SKM-1 (cell line): ENCODE results near the gene LANCL1.

Source experiments
- DNase-seq: peaks from one replicate; lab custom pipeline; 2025; ENCODE audit not compliant: unreplicated experiment; lab: John Stamatoyannopoulos, UW

The LANCL1 gene

DNA sequence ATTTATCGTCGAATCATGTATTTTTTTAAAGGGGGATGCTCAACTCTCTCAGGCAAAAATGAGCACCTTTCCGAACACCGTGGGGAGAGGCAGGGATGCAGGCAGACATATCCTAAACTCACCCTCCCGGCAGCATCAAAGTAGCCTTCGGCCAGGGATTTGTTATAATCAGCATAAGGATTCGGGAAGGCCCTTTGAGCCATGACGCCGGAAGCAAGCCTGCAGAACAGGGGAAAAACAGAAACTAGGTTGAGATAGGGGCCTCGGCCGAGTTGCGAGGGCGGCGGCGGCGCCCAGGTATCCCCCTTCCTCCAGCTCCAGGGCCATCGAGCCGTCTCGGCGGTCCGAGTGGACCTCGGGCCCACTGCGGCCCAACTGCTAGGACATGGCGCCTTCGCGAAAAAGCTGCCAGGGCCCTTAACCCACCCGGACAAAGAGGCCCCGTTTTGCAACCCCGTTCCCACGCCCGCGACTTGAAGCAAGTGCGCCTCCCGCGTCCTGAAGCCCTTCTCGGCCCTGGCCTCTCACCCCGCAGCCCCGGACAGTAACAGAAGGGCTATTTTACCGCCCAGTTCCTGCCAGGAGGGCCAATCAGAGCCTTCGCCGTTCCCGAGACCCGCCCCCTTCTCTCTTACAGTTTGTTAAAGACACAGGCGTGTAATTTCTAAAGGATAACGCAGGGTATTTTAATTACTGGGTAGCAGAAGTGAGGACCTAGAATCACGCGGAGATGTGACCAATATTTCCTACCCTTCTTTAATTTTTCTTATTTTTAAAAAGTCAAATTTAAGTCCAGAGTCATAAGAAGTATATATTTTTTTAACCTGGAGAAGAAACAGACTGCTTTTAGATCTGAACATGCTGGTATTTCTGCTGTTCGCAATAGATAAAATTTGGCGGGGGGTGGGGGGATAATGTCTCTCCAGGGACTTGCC lies at the start of gene LANCL1:
Gene LANCL1, minus strand, starts transcription at position 566 of the 935 bp plus-strand sequence. Its CDS starts 363 bp downstream, at position 203.
- peak; percentile 75 for DNase-seq

- DNase-seq = no peak
Measured at GRCh38 chr2:210524533-210524932, 48.0 kb upstream of the LANCL1 start.

- DNase-seq = no peak
Measured at GRCh38 chr2:210523650-210524289, 47.2 kb upstream of the LANCL1 start.

DNA sequence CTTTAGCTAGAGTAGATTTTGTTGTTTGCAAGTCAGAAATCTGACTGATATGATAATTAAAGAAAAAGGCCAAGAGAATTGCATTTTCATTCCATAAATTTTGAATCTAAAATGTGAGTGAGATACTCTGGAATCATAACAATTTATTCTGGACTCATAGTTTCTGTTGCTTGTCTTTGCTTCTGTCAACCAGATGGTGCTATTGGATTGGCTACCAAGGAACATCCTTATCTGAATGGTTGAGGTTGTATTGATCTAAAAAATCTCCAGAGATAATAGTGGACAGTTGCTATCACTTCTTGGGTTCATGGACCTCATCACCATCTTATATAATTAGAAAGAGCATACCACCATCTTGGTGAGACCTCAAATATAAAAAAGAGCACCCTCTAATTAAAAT lies 45.8 kb upstream of the LANCL1 start:
- DNase-seq = no peak

- no peak for DNase-seq
Measured at GRCh38 chr2:210519594-210519993, 43.0 kb upstream of the LANCL1 start.

DNA sequence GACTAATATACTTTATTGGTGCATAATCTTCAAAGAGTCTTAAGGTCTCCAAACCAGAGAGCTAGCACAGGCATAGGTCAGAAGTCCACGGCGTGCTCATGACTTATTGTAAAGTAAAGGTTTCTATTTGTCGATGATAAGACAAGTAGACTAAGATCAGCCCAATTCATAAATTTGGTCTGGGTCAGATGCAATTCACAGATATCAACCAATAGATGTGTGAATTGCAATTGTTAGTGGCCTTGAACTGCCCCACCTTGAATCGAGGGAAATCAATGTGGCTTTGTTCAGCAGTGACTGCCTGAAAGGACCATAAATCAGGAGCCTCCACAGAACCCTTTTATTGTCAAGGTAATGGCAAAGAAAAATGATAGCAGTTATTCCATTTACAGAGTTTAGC lies 40.7 kb upstream of the LANCL1 start:
- no peak for DNase-seq

- no peak for DNase-seq
Measured at GRCh38 chr2:210515911-210516310, 39.4 kb upstream of the LANCL1 start.

- DNase-seq = no peak
Measured at GRCh38 chr2:210503725-210504191, 27.2 kb upstream of the LANCL1 start.

DNA sequence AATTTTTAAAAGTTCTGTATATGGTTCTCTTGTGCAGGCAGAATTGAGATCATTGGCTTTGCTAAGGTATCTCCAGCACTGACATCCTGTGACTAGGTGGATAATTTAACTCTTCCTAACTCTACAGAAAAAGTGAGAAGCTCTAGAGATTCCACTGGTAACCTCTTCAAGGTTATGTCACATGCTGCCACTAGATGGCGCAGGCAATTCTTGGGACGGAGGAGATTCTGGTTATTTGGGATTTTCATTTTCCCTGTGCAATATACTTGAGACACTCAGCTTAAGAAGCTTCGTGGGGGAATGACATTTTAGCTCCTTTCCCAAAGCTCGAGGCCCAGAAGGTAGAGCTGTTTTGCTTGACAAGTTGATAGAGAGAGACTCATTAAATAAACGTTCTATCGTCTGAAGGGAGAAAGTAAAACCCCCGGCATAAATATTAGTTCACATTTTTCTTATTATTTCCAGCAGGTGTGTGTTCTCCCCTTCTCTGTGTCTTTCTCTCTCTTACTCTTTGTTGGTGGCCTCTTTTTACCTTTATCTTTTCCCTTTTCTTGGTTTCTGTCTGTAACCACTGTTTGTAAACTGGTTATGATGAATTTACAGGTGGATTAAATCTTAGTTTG lies 26.6 kb upstream of the LANCL1 start:
- DNase-seq = no peak

- peak; percentile 59 for DNase-seq
Measured at GRCh38 chr2:210496512-210496911, 20.0 kb upstream of the LANCL1 start.

GRCh38 chr2:210493528-210493927 lies 17.0 kb upstream of the LANCL1 start:
- DNase-seq = no peak

DNA sequence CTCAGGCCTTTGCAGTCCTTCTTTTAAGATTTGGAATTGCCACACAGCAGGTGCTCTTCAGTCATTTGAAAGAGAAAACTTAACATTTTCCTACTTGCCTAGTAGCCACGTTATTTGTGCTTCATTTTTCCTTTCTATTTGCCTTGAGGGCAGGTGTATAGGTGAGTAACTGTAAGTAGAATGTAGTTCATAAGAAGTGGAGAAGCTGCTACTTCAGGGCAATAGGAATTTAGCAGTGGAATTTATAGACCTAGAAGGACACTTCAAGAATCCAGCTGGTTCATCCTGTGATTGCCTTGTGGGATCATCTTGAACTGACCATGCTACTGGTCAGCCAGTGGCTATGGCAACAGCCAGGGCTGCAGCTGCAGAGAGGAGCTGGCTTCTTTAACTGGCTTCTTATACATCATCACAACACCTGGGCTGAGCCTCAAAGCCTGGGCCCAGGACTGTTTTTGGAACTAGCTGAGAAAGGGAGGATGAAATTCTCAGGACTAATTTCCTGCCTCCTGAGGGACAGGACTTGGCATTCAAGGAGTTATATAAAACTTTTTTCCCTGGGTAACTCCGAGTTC lies 5.1 kb upstream of the LANCL1 start:
- DNase-seq = no peak

GRCh38 chr2:210480764-210481163 lies 4.2 kb upstream of the LANCL1 start:
- DNase-seq = no peak

DNA sequence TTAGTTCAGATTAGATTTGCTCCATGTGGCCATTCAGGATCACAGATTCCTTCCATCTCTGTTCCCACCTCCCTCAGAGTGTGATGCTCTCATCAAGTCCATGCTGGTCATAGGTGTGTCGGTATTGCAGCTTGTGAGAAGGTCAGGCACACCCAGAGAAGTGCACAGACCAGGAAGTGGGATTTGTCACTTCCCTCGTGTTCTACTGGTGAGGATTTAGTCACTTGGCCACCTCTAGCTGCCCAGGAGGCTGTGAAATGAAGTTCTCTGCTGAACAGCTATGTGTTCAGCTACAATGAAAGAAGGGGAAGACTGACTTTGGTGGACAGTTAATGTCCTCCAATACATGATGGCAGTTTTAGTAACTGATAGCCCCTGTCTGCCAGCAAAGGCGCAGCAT lies 3.5 kb upstream of the LANCL1 start:
- DNase-seq = no peak

DNA sequence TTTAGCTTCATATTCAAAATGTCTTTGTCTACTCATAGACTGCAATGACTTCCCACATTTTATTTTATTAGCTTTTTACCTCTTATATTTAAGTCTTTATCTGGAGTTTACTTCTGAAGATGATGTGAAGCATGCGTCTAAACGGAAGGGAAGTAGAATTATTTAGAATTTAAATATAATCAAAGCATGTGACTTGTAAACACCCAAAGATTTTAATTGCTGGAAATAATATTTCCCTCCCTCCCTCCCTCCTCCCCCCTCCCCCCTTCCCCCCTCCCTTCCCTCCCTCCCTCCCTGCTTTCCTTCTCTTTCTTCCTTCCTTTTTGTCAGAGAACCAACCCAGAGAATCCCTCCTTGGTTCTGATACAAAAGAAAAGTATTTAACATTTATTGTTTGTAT lies 2.1 kb upstream of the LANCL1 start:
- DNase-seq = no peak

- no peak for DNase-seq
Measured at GRCh38 chr2:210477496-210477895, 937 bp upstream of the LANCL1 start.

GRCh38 chr2:210475706-210476105 lies 853 bp downstream of the LANCL1 start:
- no peak for DNase-seq

DNA sequence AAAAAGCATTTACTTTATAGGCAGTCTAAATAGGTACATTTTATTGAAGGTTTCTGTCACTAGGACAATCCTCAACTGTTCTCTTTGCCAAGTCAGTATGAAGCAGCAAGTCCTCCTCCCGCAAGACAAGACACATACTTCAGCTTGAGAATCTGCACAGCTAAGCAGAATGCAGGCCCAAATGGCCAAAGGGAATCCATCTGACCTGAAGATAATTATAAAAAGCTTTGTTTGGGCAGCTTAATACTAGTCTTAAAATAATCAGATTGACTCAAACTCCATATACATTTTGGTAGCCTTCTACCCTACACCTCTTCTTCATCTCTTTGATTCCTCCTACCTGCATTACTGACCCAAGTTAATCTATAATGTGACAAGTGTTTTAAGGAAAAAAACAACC lies 1.8 kb downstream of the LANCL1 start:
- no peak for DNase-seq

DNA sequence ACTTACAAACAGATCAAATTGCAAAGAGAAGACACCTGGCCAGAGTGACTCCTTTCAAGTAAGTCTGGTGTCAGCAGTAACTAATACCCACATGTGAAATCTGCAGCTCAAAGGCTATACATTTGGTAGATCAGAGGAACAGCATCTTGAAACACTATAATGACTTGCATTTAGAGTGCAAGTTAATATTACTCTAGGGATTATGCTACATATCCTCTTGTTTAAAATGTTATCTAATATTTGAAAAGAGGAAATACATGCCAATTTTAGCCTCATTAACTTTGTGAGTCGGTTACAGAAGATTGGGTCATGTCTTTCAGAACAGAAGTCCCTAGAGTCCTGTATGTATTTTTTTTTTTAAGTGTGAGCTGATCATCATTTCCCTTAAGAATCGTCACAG lies 15.2 kb downstream of the LANCL1 start:
- DNase-seq = no peak

GRCh38 chr2:210460322-210461227 lies 16.0 kb downstream of the LANCL1 start:
- DNase-seq = no peak
